ENCODE data around the gene PAK6.

The PAK6 gene

DNA sequence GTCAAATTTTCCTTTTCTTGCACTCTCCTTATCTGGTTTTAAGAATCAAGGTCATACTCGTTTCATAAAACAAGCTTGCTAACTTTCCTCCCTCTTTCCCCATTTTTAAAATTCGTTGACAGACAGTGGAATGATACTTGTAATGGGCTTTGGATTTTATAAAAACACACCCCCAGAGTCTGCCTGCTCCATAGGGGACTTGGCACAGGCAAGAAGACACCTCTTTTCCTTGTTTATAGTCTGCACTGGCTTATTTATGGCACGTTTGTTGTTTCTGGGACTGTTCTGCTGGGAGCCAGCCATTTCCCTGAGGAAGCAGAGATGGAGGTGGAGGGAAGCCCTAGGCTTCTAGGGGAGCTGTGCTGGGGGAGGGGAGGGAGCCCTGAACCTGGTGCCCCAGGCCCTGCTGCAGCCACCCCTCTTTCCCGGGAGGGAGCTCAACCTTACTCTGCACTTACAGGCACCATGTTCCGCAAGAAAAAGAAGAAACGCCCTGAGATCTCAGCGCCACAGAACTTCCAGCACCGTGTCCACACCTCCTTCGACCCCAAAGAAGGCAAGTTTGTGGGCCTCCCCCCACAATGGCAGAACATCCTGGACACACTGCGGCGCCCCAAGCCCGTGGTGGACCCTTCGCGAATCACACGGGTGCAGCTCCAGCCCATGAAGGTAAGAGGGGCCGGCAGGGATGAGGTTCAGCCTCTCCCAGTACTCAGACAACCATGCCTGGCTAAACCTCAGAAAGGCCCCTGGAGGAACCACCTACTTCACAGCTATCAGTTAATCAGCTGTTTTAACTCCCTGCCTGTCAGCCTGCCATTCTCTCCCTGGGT, 25.7 kb downstream of the PAK6 start:
- FAIRE-seq (no peak), DNase-seq (ENCODE audit: insufficient read length, low spot score) (no peak)
- TF ChIP-seq SPI1 (IDR thresholded peaks at IDR 0.05; ENCODE audit: low read depth, low read length) (no peak), POLR2AphosphoS5 (IDR thresholded peaks at IDR 0.05; ENCODE audit: low read depth, low read length) (no peak), PAX5 (IDR thresholded peaks at IDR 0.05; ENCODE audit: insufficient read depth, low read length, severe bottlenecking) (no peak), POLR2A (IDR thresholded peaks at IDR 0.05; ENCODE audit: low read depth, low read length) (no peak), TAF1 (IDR thresholded peaks at IDR 0.05; ENCODE audit: low read depth, low read length) (no peak), POU2F2 (IDR thresholded peaks at IDR 0.05; ENCODE audit: low read depth, low read length) (no peak)

DNA sequence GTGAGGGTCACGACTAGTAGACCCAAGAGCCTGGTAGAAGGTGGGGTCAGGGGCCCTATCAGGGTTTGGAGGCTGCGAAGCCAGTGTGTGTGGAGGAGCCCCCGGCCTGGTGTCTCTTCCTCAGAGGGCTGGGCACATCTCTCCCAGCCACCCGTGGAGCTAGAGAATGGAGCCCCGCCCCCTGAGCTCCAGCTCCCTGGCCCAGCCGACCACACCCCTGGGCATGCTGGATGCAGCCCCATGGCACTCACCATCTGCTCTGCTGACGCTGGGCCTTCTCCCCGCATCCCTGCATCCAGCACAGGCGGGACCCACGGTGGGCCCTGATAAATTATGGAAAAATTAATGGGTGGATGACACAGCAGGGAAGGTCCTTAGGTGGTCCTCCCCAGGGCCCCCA, 26.5 kb downstream of the PAK6 start:
- FAIRE-seq (no peak), DNase-seq (ENCODE audit: insufficient read length, low spot score) (no peak)
- TF ChIP-seq POU2F2 (IDR thresholded peaks at IDR 0.05; ENCODE audit: low read depth, low read length) (no peak), SPI1 (IDR thresholded peaks at IDR 0.05; ENCODE audit: low read depth, low read length) (no peak), TAF1 (IDR thresholded peaks at IDR 0.05; ENCODE audit: low read depth, low read length) (no peak), PAX5 (IDR thresholded peaks at IDR 0.05; ENCODE audit: insufficient read depth, low read length, severe bottlenecking) (no peak), POLR2AphosphoS5 (IDR thresholded peaks at IDR 0.05; ENCODE audit: low read depth, low read length) (no peak), POLR2A (IDR thresholded peaks at IDR 0.05; ENCODE audit: low read depth, low read length) (no peak)

DNA sequence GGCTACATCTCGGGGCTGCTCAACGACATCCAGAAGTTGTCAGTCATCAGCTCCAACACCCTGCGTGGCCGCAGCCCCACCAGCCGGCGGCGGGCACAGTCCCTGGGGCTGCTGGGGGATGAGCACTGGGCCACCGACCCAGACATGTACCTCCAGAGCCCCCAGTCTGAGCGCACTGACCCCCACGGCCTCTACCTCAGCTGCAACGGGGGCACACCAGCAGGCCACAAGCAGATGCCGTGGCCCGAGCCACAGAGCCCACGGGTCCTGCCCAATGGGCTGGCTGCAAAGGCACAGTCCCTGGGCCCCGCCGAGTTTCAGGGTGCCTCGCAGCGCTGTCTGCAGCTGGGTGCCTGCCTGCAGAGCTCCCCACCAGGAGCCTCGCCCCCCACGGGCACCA, 27.0 kb downstream of the PAK6 start:
- FAIRE-seq, result no peak
- TF ChIP-seq POU2F2 (IDR thresholded peaks at IDR 0.05; ENCODE audit: low read depth, low read length) (no peak), POLR2A (IDR thresholded peaks at IDR 0.05; ENCODE audit: low read depth, low read length) (no peak), POLR2AphosphoS5 (IDR thresholded peaks at IDR 0.05; ENCODE audit: low read depth, low read length) (no peak), SPI1 (IDR thresholded peaks at IDR 0.05; ENCODE audit: low read depth, low read length) (no peak), TAF1 (IDR thresholded peaks at IDR 0.05; ENCODE audit: low read depth, low read length) (no peak), PAX5 (IDR thresholded peaks at IDR 0.05; ENCODE audit: insufficient read depth, low read length, severe bottlenecking) (no peak)
- no peak for DNase-seq (ENCODE audit: insufficient read length, low spot score)

DNA sequence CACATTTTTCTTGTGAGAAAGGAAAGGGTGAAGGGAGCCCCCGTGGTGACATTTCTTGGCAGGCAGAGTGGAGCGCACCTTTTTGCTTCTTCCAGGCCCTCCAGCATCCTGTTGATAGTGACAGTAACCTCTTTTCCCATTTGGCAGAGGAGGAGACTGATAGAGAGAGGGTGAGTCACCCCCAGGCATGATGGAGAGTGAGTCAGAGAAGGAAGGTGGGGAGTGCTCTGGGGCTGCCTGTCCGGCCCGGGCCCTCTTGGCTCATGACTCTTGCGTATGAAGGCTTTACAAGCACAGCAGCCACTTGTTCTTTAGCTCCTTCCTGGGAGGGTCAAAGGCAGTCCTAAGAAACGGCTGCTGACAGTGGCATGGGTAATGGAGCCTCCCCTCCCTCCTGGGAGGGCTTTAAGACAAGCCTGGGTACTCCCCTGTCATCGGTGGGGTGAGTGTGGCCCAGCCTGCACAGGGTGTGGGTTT, 28.0 kb downstream of the PAK6 start:
- DNase-seq (ENCODE audit: insufficient read length, low spot score) (no peak), FAIRE-seq (no peak)
- no peak for TF ChIP-seq POLR2AphosphoS5 (IDR thresholded peaks at IDR 0.05; ENCODE audit: low read depth, low read length)
- TF ChIP-seq PAX5 (IDR thresholded peaks at IDR 0.05; ENCODE audit: insufficient read depth, low read length, severe bottlenecking), result no peak
- TF ChIP-seq SPI1 (IDR thresholded peaks at IDR 0.05; ENCODE audit: low read depth, low read length), result no peak

DNA sequence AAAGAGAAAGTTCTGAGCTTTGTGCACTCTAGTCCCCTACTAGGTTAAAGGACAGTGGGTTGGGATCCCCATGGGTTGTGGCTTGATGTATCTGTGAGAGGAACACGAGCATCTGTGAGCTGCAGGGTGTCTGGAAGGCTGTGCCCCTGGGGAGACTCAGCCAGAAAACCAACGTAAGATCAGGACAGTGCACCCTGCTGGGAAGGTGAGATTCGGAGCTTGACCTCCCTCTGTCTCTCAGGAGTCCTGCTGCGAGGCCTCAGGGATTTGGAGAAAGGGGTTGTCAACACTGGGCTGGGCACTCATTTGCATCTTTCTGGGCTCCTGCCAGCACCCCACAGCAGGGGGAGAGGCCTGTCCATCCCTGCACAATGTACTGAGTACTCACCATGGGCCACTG, 28.8 kb downstream of the PAK6 start:
- DNase-seq (ENCODE audit: insufficient read length, low spot score) (no peak), FAIRE-seq (no peak)
- TF ChIP-seq POLR2A (IDR thresholded peaks at IDR 0.05; ENCODE audit: low read depth, low read length) (no peak), SPI1 (IDR thresholded peaks at IDR 0.05; ENCODE audit: low read depth, low read length) (no peak), TAF1 (IDR thresholded peaks at IDR 0.05; ENCODE audit: low read depth, low read length) (no peak), POU2F2 (IDR thresholded peaks at IDR 0.05; ENCODE audit: low read depth, low read length) (no peak), PAX5 (IDR thresholded peaks at IDR 0.05; ENCODE audit: insufficient read depth, low read length, severe bottlenecking) (no peak), POLR2AphosphoS5 (IDR thresholded peaks at IDR 0.05; ENCODE audit: low read depth, low read length) (no peak)

DNA sequence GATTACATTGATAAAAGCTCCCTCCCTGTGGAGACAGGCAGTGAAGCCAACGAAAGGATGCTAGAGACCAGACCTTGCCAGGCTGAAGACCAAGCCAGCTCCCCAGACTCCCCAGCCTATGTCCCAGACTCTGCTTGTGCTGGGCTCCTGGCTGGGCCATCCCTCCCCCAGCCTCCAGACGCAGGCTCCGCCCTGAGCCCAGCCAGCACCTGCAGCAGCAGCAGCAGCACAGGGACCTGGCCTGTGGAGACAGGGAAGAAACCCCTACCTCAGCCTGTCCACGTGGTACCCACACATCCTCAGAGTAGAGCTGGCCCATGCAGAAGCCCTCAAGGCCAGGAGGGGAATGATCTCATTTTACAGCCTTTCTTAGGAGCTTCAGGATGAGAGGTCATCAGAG, 30.7 kb downstream of the PAK6 start:
- no peak for FAIRE-seq
- DNase-seq (ENCODE audit: insufficient read length, low spot score), result no peak
- TF ChIP-seq POLR2AphosphoS5 (IDR thresholded peaks at IDR 0.05; ENCODE audit: low read depth, low read length) (no peak), TAF1 (IDR thresholded peaks at IDR 0.05; ENCODE audit: low read depth, low read length) (no peak), POLR2A (IDR thresholded peaks at IDR 0.05; ENCODE audit: low read depth, low read length) (no peak), SPI1 (IDR thresholded peaks at IDR 0.05; ENCODE audit: low read depth, low read length) (no peak), PAX5 (IDR thresholded peaks at IDR 0.05; ENCODE audit: insufficient read depth, low read length, severe bottlenecking) (no peak), POU2F2 (IDR thresholded peaks at IDR 0.05; ENCODE audit: low read depth, low read length) (no peak)

DNA sequence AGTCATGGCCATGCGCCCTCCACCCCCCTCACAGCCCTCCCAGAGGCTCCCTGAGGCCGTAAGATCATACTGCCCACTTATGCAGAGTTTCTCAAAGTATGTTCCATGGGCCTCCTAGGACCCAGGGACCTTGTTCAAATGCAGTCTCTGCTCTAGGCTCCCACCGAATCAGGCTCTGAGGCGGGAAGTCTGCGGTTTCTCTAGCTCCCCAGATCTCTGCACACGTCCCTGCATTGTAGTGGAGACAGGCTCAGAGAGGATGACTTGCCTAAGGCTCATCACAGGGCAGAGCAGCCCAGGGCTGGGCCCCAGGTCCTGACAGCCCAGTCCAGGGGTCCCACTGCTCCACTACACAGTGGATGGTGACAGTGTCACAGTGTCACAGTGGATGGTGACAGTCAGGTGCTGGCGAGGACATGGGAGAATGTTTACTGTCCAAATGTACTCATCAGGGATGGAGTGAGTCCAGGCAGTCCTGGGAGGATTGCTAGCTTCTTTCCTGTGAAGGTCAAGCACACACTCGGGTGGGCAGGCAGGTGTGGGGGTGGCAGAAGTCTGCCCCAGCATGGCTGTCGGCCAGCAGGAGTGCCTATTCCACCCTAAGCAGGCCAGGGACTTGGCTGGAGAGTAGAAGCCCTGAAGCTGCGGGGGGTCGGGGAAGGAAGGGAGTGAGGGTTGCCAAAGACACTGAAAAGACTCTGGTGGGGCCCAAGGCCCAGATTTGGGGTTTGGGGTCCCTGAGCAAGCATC, 31.6 kb downstream of the PAK6 start:
- TF ChIP-seq POU2F2 (IDR thresholded peaks at IDR 0.05; ENCODE audit: low read depth, low read length) (no peak), PAX5 (IDR thresholded peaks at IDR 0.05; ENCODE audit: insufficient read depth, low read length, severe bottlenecking) (no peak), POLR2AphosphoS5 (IDR thresholded peaks at IDR 0.05; ENCODE audit: low read depth, low read length) (no peak), SPI1 (IDR thresholded peaks at IDR 0.05; ENCODE audit: low read depth, low read length) (no peak), POLR2A (IDR thresholded peaks at IDR 0.05; ENCODE audit: low read depth, low read length) (no peak), TAF1 (IDR thresholded peaks at IDR 0.05; ENCODE audit: low read depth, low read length) (no peak)
- FAIRE-seq, result no peak
- no peak for DNase-seq (ENCODE audit: insufficient read length, low spot score)

DNA sequence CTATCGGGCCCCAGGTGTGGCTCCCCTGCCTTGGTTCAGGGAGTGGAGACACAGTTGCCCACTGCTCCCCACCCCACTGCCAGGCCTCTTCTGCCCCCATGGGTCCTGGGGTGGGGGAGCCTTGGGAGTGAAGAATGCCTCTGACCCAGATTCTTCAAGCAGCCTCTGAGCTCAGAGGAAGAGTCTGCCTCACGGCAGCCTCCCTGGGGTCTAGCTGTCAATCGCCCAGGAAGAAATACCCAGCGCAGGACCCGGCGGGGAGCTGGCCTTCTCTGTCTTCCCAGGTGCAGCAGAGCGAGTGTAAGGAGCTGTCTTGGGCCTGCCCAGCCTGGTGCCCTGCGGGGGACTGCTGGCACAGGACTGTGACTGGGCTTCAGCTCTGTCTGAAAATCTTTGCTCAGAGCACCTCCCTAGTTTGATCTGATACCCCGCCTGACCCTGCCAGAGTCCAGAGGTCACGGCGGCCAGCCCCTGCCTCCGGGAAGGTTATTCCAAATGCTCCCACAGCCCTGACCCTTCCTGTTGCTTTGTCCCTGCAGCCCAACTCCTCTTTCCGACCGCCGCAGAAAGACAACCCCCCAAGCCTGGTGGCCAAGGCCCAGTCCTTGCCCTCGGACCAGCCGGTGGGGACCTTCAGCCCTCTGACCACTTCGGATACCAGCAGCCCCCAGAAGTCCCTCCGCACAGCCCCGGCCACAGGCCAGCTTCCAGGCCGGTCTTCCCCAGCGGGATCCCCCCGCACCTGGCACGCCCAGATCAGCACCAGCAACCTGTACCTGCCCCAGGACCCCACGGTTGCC, 33.0 kb downstream of the PAK6 start:
- no peak for TF ChIP-seq POU2F2 (IDR thresholded peaks at IDR 0.05; ENCODE audit: low read depth, low read length)
- TF ChIP-seq TAF1 (IDR thresholded peaks at IDR 0.05; ENCODE audit: low read depth, low read length), result no peak
- no peak for TF ChIP-seq POLR2A (IDR thresholded peaks at IDR 0.05; ENCODE audit: low read depth, low read length)
- TF ChIP-seq POLR2AphosphoS5 (IDR thresholded peaks at IDR 0.05; ENCODE audit: low read depth, low read length), result no peak
- TF ChIP-seq PAX5 (IDR thresholded peaks at IDR 0.05; ENCODE audit: insufficient read depth, low read length, severe bottlenecking), result no peak
- TF ChIP-seq SPI1 (IDR thresholded peaks at IDR 0.05; ENCODE audit: low read depth, low read length), result no peak
- FAIRE-seq, result no peak

More for the DNA sequence above, 33.0 kb downstream of the PAK6 start:
- no peak for DNase-seq (ENCODE audit: insufficient read length, low spot score)

All from GM12891 (cell line).